GM18858 (cell line): Measurements from ENCODE around the gene MDP1.
"Not testable (repeated sequence)": the region's sequence is repeated elsewhere in the genome, so short reads cannot be mapped to it uniquely, and the experiment has no call there.

Experiments
- ATAC-seq: cut with Tn5 transposase; IDR thresholded peaks from one replicate; pipeline ENCODE4 v1.9.1; 2021; ENCODE audit not compliant: unreplicated experiment

The MDP1 gene

GRCh38 chr14:24251880-24252288, 36.0 kb upstream of the MDP1 start:
- ATAC-seq = no peak

- no peak for ATAC-seq
Observed at GRCh38 chr14:24250354-24250753, 34.5 kb upstream of the MDP1 start.

GRCh38 chr14:24249230-24250021, 33.6 kb upstream of the MDP1 start:
- ATAC-seq = no peak

- ATAC-seq = no peak
Observed at GRCh38 chr14:24247422-24247821, 31.6 kb upstream of the MDP1 start.

GRCh38 chr14:24246765-24247212, 30.9 kb upstream of the MDP1 start:
- peak; percentile 35 for ATAC-seq

- not testable (repeated sequence) for ATAC-seq
Observed at GRCh38 chr14:24245350-24245749, 29.5 kb upstream of the MDP1 start.

GRCh38 chr14:24243336-24243836, 27.5 kb upstream of the MDP1 start:
- ATAC-seq = no peak

- peak; percentile 55 for ATAC-seq
Observed at GRCh38 chr14:24241829-24242443, 26.1 kb upstream of the MDP1 start.

GRCh38 chr14:24240110-24240918, 24.4 kb upstream of the MDP1 start:
- ATAC-seq = no peak

GRCh38 chr14:24238527-24239037, 22.7 kb upstream of the MDP1 start:
- no peak for ATAC-seq

- ATAC-seq = no peak
Observed at GRCh38 chr14:24238123-24238522, 22.3 kb upstream of the MDP1 start.

GRCh38 chr14:24237463-24237955, 21.6 kb upstream of the MDP1 start:
- ATAC-seq = no peak

- ATAC-seq = no peak
Observed at GRCh38 chr14:24236689-24237462, 21.0 kb upstream of the MDP1 start.

GRCh38 chr14:24235804-24236688, 20.2 kb upstream of the MDP1 start:
- no peak for ATAC-seq

GRCh38 chr14:24234095-24235005, 18.5 kb upstream of the MDP1 start:
- ATAC-seq = no peak

GRCh38 chr14:24233538-24233866, 17.6 kb upstream of the MDP1 start:
- no peak for ATAC-seq

- ATAC-seq = peak; percentile 34
Observed at GRCh38 chr14:24232645-24233537, 17.0 kb upstream of the MDP1 start, which contains the start of gene GMPR2. Gene GMPR2, plus strand, starts transcription at chr14:24232929. Its CDS starts 325 bp downstream, at chr14:24233254.
